Measurements from ENCODE around the gene ABCF2.

The ABCF2 gene

DNA sequence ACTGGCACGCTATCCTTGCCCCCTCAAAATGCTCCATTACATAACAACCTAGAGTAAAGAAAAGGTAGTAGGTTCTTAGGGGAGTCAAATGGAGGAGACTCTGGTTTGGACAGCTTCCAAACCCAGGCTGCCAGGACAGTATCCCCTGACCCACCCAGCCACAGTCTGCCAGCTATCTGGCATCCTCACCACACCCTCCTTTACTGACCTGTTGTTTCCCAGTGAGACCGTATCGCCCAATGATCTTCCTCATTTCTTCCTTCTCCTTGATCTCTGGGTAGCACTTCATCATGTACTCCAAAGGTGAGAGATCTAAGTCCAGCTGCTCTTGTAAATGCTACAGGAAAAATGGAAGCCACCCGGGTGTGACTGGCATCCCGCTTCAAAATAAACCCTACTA lies 11.6 kb downstream of the ABCF2 start:
- DNase-seq = no peak

GRCh38 chr7:151213826-151214225 lies 13.2 kb downstream of the ABCF2 start:
- no peak for DNase-seq

DNA sequence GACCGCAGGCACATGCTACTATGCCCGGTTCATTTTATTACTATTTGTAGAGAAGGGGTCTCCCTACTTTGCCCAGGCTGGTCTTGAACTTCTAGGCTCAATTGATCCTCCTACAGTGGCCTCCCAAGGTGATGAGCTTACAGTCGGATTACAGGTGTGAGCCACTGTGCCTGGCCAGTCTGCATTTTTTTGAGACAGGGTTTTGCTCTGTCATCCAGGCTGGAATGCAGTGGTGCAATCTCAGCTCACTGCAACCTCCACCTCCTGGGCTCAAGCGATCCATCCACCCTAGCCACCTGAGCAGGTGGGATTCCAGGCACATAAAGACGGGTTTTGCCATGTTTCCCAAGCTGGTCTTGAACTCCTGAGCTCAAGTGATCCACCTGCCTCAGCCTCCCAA lies 14.4 kb downstream of the ABCF2 start:
- DNase-seq = no peak

DNA sequence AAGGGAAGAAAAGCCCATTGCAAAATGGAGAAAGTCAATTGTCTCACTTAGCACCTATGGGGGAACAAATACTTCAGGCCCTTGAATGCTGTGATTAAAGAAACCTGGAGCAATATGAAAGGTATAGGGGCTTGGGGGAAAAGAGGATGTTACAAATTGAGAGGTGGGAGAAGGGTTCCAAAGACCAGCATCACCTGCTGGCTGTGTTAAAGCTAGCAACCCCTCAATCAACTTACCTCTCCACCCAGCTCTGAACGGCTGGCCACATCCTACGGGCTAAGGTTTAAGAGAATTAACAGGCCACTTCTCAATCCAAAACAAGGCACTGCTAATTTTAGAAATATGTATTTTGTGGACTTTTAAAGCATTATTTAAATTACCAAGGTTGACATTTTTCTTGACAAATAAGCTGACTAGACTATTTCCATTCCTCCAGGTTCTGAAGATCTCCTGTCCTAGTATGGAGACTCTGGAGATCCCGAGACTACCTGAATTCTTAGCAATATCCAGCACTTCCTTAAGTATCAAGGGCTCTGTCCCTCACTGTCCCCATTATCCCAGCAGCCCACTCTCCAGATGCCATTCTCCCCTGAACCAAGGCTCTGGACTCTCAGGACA lies 15.7 kb downstream of the ABCF2 start:
- DNase-seq = no peak

DNA sequence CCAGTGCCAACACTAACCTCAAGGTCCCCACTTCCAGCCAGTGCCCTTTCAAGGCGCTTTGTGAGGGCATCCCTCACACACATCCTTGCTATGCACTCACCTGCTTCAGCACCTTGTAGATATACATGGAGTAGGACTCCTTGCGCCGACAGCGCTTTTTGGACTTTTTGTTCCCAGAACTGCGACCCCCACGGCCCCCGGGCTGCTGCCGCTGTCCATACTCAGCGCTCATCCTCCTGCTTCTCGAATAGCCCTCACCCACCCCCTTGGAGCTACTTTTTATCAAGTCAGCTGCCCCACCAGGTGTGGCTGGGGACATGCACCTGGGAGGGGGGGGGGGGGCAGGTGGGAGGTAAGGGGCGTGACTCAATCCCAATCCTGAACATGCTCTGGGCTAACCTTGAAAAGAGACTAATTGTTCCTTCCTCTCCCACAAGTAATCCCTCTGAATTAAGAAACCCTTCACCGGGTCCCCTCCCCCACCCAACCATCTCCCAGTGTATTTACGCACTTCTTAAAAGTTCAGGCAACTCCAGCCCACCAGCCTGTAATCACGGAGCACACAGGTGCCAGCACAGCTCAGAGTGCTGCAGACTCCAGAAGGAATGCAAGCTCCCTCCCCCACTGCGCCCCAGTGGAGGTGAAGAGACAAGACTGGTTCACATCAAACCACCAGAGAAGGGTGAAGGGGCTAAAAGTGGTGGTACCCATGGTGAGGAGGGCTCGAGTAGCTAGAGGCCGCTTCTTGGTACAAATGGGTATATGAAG lies 16.7 kb downstream of the ABCF2 start, which contains the start of gene H2BK1:
H2BK1 (minus strand) TSS at position 402 of the 768 bp plus-strand sequence; CDS start at position 232, 170 bp downstream.
- no peak for DNase-seq

DNA sequence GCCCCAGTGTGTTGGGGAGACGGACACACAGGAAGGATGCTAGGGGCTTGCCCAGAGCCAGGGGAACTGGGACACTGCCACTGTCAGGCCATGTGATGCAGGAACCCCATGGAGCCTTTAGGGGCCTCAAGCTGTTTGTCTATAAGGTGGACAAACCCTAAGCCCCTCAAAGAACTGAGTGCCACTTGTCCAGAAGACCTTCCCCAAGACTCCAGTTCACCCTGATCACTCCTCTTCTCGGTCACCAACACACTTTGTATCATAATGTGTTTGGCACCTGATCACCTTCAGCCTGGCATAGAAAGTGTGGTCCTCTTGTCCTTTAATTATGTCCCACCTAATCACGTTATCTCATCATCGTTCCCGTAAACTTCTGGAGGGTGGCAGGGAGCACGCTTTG lies 17.4 kb downstream of the ABCF2 start:
- DNase-seq = no peak

- DNase-seq = no peak
These were observed 18.6 kb downstream of the ABCF2 start for GRCh38 chr7:151208253-151208862.

- no peak for DNase-seq
These were observed 19.2 kb downstream of the ABCF2 start for GRCh38 chr7:151207804-151208203.

DNA sequence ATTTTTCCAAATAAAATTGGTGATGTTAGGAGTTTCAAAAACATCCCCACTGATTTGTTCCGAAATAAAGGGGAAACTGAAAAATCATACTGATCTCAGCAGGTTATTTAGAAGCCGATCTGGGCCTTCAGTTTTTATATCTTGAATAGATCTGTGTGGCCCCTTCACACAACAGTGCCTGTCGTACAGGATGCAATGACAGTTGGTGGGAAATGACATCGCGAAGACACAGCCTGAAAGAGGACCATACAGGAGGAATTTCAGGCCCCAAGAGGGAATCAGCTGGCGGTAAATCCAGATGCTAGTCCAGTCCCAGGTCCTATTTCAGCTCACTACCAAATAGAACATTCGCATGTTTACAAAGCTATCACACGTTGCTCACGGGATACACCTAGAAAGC lies 19.7 kb downstream of the ABCF2 start:
- DNase-seq = no peak

DNA sequence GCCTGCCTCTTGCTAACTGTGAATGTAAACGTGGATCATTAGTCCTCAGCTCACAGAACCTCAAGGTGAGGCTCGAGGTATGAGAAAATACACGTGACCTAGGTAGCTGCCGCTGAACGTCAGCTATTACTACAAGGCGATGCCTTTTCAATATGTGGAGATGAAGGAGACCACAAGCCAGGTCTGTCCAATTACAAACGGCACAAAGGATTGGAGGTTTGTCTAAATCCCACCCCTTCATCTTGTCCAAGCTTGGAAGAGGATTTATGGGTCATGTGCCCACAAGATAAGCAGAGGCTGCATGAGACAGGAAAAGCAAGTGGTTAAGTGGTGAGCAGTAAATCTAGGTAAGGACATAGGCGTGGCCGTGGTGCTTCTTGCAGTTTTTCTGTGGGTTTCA lies 20.1 kb downstream of the ABCF2 start:
- peak in 1 of 2 experiments; percentile 2 for DNase-seq

DNA sequence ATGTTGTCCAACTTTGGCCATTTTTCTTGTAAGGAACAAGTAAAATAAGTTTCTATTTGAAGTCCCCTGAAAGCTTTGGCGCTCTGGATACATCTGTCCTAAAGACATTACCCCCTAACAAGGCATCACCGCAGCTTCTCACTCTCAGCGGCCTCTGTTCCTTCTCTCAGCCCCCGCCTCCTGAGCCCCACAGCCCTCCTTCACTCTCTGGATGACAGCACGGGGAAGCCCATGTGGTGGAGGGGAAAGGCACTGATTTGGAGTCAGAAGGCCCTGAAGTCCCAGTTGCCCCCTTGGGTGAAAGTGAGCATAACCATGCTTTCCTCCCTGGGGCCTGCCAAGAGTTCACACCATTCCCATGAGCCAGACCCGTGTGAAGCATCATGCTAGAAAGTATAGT lies 21.3 kb downstream of the ABCF2 start:
- DNase-seq = no peak

DNA sequence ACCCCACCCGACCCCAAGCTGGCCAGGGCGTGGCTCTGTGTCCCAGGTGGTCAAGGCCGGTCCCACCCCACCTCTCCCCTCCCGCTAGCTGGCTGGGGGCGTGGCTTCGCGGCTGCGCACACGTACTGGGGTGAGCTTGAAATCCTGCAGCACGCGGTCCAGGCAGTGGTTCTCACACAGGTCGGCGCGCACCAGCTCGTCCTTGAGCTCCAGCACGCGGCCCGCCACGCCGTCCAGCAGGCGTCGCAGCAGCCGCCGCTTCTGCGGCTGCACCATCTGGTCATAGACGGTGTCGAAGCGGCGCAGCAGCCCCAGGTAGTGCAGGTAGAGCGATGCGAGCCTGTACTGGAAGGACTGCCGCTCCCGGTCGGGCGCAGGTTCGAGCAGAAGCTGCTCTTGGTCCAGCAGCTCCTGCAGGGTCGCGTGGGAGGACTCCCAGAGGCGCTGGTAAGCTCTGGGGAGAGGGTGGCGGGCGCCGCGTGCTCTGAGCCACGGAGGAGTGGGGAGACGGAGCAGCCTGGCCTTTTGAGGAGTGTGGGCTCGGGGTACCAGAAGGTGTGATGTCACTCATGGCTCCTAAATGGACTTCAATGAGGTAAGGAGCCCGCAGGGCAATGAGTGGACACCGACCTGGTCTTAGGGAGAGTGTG lies 22.5 kb downstream of the ABCF2 start:
- DNase-seq = no peak

GRCh38 chr7:151202836-151203235 lies 24.2 kb downstream of the ABCF2 start:
- no peak for DNase-seq

DNA sequence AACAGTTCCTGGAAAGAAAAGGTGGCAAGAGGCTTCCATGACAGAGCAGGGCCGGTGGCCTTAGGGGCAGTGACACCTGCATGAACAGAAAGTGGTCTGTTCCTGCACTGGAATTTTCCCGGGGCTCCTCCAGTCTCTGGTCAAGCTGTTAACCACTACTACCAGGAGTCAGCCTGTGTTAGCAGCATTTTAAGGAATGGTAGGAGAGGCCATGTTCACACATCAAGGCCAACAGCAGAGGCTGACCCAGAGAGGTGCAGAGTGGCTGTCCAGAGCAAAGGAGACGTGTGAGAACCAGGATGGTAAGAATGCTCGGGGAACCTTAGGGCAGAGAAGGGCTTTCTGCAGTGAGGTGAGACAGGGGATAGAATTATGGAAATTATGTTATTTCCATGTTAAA lies 25.3 kb downstream of the ABCF2 start:
- no peak for DNase-seq

- DNase-seq = no peak
These were observed 25.7 kb downstream of the ABCF2 start for GRCh38 chr7:151201344-151201743.

DNA sequence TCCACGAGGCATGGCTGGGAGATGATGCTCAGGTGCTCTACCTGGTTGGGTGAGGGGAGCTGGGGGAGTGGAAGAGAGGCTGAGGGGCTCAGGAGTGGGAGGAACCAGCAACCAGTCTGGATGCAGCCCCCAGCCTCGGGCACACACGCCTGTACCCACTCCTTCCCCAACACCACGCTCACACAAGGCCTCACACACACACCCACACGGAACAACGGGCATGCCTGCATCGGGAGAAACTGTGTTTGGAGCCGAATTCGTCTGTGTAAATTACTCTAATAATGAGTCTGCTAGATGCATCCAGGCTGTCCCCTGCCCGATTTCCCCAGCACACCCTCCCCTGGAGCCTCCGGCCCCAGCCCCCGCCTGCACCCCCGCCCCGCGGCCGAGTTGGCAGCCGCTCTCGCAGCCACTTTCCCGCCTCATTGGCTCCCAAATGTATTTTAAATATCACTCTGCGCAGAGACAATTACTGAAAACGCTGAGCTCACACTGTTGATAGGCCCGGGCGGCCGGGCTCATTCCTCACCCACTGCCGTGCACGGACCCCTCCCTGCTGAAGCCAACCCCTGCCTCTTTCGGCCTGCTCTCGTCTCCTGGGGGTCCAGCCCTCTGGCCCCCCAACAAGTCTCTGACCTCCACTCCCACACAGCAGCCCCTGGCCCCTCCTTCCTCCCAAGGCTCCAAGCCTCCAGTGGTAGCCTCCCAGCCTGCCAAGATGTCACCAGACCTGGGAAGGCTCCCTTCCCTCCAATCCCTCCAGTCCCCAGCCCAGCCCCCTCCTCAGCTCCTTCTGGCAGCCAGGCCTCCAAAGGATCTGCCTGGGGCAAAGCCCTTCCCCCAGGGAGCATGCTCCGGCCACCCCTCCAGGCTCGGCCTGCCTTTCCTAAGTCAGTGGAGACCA lies 27.8 kb downstream of the ABCF2 start:
- DNase-seq = no peak

DNA sequence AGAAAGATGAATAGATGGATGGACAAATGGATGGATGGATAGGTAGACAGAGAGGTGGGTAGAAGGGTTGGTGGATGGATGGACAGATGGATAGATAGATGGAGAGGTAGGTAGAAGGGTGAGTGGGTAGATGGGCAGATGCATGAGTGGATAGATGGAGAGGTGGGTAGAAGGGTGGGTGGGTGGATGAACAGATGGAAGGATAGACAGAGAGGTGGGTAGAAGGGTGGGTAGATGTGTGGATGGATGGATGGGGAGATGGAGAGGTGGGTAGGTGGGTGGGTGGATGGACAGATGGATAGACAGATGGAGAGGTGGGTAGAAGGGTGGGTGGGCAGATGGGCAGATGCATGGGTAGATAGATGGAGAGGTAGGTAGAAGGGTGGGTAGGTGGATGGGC lies 29.1 kb downstream of the ABCF2 start:
- no peak for DNase-seq

DNA sequence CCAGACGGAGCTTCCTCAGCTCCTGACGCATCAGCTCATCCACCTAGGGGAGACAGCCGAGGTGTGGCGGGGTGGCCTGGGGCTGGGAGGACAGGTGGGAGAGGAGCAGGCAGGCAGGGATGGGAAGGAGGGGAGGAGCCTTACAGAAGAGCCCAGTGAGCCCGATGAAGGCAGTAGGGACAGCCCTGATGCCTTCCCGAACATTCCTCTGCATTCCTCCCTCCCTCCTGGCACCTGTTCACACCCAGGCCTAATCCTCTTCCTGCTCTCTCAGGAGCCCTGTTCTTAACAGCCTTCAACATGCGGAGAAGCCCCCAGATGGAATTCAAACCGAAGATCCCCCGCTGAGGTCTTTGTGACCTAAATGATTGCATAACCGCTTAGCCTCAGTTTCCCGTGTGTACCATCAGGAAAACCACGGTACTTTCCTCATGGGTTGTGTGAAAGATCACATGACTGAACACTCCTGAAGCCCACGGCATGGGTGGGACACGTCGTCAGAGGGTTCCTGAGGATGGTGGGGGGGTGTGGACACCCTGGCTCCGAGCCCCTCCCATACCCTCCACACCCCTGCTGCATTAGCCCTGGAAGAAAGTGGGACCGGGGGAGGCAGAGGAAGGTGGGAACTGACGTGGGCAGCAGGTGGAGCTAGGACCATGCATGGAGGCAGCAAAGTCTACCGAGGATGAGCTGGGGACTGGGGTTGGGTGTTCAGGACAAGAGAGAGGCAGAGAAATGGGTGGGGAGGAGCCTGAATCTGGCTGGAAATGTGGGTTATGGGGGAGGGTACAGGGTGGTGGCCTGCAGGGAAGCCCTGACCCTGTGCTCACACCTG lies 31.2 kb downstream of the ABCF2 start:
- DNase-seq = no peak

DNA sequence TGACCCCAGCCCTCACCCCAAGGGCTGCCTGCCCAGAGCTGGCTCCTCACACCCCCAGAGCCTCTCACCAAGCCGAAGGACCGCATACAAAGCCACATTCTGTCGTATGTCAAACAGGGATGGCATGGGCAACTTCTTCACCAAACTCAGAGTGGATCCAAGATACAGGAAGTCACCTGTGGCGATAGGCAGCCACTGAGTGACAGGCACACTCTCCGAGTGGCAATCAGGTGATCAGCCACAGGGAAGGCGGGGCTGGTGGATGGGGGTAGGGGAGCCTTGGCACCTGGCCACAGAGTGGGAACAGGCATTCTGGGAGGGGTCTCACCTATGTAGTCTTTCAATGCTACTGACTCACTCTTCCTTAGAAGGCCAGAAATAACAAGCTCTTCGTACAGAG lies 32.8 kb downstream of the ABCF2 start:
- no peak for DNase-seq

GRCh38 chr7:151193203-151193978 lies 33.6 kb downstream of the ABCF2 start:
- no peak for DNase-seq

DNA sequence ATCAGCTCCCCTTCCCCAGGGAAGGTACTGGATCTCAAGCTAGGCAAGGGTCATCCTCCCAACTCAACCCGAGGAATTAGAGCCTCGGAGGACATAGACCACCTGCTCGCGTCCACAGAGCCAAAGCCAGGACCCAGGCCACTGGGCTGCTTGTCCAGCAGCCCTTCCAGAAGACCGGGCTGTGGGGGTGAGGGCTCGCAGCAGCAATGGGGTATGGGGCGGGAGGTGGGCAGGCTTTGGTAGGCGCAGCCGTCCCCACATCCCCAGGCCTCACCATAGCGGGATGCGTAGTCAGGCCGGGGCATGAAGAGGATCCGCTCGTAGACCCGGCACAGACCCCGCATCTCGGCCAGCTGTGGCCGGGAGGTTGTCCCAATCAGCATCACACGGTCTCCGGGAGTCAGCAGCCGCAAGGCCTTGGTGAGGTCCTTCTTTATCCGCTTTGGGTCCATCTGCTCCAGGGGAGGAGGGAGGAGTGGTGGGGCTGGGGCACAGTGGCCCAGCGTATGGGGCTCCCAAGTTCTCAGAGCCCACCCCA lies 34.9 kb downstream of the ABCF2 start:
- no peak for DNase-seq

Data from stimulated activated CD4-positive, alpha-beta T cell treated with anti-CD3 and anti-CD28 coated beads, Interleukin-4, amount 100 ng/mL, for 4 hours (primary cell).